IMR-90 (cell line): ENCODE data around the gene YBEY. TPM values are rescaled to one million over a fixed set of nuclear protein-coding genes. Genes with fewer than 3 reads are reported as not detected.

ENCODE experiments used
- ATAC-seq: fragments of 200-7000 bp; cut with Tn5 transposase; 2 replicates; pipeline ENCODE4 v1.9.1; 2020; ENCODE audit warnings: low read depth, mild to moderate bottlenecking, moderate library complexity
- BruUV-seq: library from RNA; stranded (reverse); fragments of 400-500 nt; replicated peaks from 2 replicates; lab custom pipeline; 2021; lab: Mats Ljungman, UMichigan
- CTCF ChIA-PET: fragments of 300-600 bp; formaldehyde crosslinking; extraction: SDS; loops from one replicate; lab custom pipeline; 2021; ENCODE audit warnings: antibody characterized with exemption; lab: Yijun Ruan, JAX
- POLR2A ChIA-PET: fragments of 300-600 bp; sonication (Branson Sonifier 250); formaldehyde crosslinking; loops from one replicate; lab custom pipeline; 2022; ENCODE audit warnings: antibody characterized with exemption; ENCODE audit not compliant: unreplicated experiment; lab: Charles Lee
- DNase-seq: peaks from one replicate; pipeline ENCODE4 v3.0.0; 2013
- H2AFZ ChIP-seq: replicated peaks from 2 replicates; pipeline ENCODE3; 2013; ENCODE audit warnings: low read length, mild to moderate bottlenecking; ENCODE audit not compliant: poor library complexity
- H2AK5ac ChIP-seq: 2 replicates; pipeline ENCODE4 v1.6.1; 2013; ENCODE audit warnings: low read depth, low read length, inconsistent platforms
- H2AK9ac ChIP-seq: replicated peaks from 2 replicates; pipeline ENCODE3; 2013; ENCODE audit warnings: mild to moderate bottlenecking, low read depth, low read length, moderate library complexity; ENCODE audit not compliant: poor library complexity
- H2BK120ac ChIP-seq: 2 replicates; pipeline ENCODE4 v1.6.1; 2013; ENCODE audit warnings: low read depth, low read length, inconsistent platforms
- H2BK15ac ChIP-seq: 3 replicates; pipeline ENCODE4 v1.6.1; 2013; ENCODE audit warnings: low read depth, low read length, inconsistent platforms
- H2BK20ac ChIP-seq: 2 replicates; pipeline ENCODE4 v1.6.1; 2013; ENCODE audit warnings: low read depth, mild to moderate bottlenecking, inconsistent platforms, low read length, moderate library complexity
- H2BK5ac ChIP-seq: 2 replicates; pipeline ENCODE4 v1.6.1; 2013; ENCODE audit warnings: mild to moderate bottlenecking, low read depth, low read length, inconsistent platforms; ENCODE audit not compliant: poor library complexity, severe bottlenecking
- H3K14ac ChIP-seq: replicated peaks from 2 replicates; pipeline ENCODE4 v1.6.1; 2013; ENCODE audit warnings: low read depth, low read length, inconsistent platforms
- H3K18ac ChIP-seq: 2 replicates; pipeline ENCODE4 v1.6.1; 2013; ENCODE audit warnings: low read depth, low read length, control low read depth
- H3K23ac ChIP-seq: 2 replicates; pipeline ENCODE4 v1.6.1; 2013; ENCODE audit warnings: low read depth, low read length, inconsistent platforms
- H3K27ac ChIP-seq: 2 replicates; pipeline ENCODE4 v1.5.1; 2013; ENCODE audit warnings: mild to moderate bottlenecking, control low read depth, low read length; ENCODE audit not compliant: insufficient read depth
- H3K27me3 ChIP-seq: 2 replicates; pipeline ENCODE4 v1.6.1; 2013; ENCODE audit warnings: low read length; ENCODE audit not compliant: control insufficient read depth, insufficient read depth
- H3K36me3 ChIP-seq: 2 replicates; pipeline ENCODE4 v1.6.1; 2013; ENCODE audit warnings: low read length, mixed read lengths; ENCODE audit not compliant: control insufficient read depth, insufficient read depth
- H3K4ac ChIP-seq: 2 replicates; pipeline ENCODE4 v1.6.1; 2013; ENCODE audit warnings: low read depth, low read length, inconsistent platforms
- H3K4me1 ChIP-seq: 2 replicates; pipeline ENCODE4 v1.6.1; 2013; ENCODE audit warnings: low read length, mixed read lengths; ENCODE audit not compliant: control insufficient read depth, insufficient read depth
- H3K4me2 ChIP-seq: 2 replicates; pipeline ENCODE4 v1.6.1; 2013; ENCODE audit warnings: low read depth, mild to moderate bottlenecking, control low read depth, low read length, moderate library complexity
- H3K4me3 ChIP-seq: 2 replicates; pipeline ENCODE4 v1.5.1; 2013; ENCODE audit warnings: low read depth, mild to moderate bottlenecking, control low read depth, low read length, moderate library complexity; ENCODE audit not compliant: insufficient read depth
- H3K56ac ChIP-seq: 2 replicates; pipeline ENCODE4 v1.6.1; 2013; ENCODE audit warnings: low read length, inconsistent platforms; ENCODE audit not compliant: insufficient read depth; ENCODE audit errors: extremely low read depth
- H3K79me1 ChIP-seq, 2 experiments: 2 replicates each; pipeline ENCODE4 v1.6.1; 2013; ENCODE audit warnings: low read length in 2 of 2, inconsistent platforms in 1 of 2, low read depth in 1 of 2
- H3K9ac ChIP-seq: 2 replicates; pipeline ENCODE4 v1.6.1; 2013; ENCODE audit warnings: low read depth, low read length, control low read depth
- H3K9me1 ChIP-seq: 2 replicates; pipeline ENCODE4 v1.6.1; 2013; ENCODE audit warnings: low read length, inconsistent platforms; ENCODE audit not compliant: insufficient read depth
- H3K9me3 ChIP-seq: 2 replicates; pipeline ENCODE4 v1.6.1; 2013; ENCODE audit warnings: low read length; ENCODE audit not compliant: control insufficient read depth, insufficient read depth
- H4K20me1 ChIP-seq: 2 replicates; pipeline ENCODE4 v1.6.1; 2013; ENCODE audit warnings: low read length, inconsistent platforms; ENCODE audit not compliant: insufficient read depth
- H4K5ac ChIP-seq: 2 replicates; pipeline ENCODE4 v1.6.1; 2013; ENCODE audit warnings: mild to moderate bottlenecking, low read depth, low read length, control low read depth
- H4K8ac ChIP-seq, 2 experiments: 2 replicates each; pipeline ENCODE4 v1.6.1; 2013; ENCODE audit warnings: low read depth in 2 of 2, low read length in 2 of 2, control low read depth in 1 of 2, inconsistent platforms in 1 of 2
- H4K91ac ChIP-seq: 2 replicates; pipeline ENCODE4 v1.6.1; 2013; ENCODE audit warnings: low read depth, low read length, inconsistent platforms; ENCODE audit not compliant: insufficient read depth
- CEBPB ChIP-seq: IDR thresholded peaks from 2 replicates; pipeline ENCODE4 v1.6.1; 2012; ENCODE audit warnings: low read depth, low read length, improper control_type of control experiment
- RAD21 ChIP-seq: IDR thresholded peaks from 2 replicates; pipeline ENCODE4 v1.6.1; 2012; ENCODE audit warnings: low read length, improper control_type of control experiment
- WGBS, 2 experiments: methylation state at CpG; one replicate each; pipeline versions ENCODE4 v1.1.5 to v1.1.7; 2013; ENCODE audit warnings: missing lambda C conversion rate in 2 of 2; ENCODE audit not compliant: insufficient read length in 1 of 2; ENCODE audit errors: extremely low coverage in 2 of 2; 5-methylcytosine and 5-hydroxymethylcytosine counted together
- dilution Hi-C: fragments of 300-500 bp; cut with HindIII; formaldehyde crosslinking; loops from one replicate; pipeline ENCODE4 v1.14.3; 2018; ENCODE audit warnings: low sequenced_read_pairs; ENCODE audit not compliant: unreplicated experiment
- in situ Hi-C: fragments of 300-500 bp; cut with MboI; formaldehyde crosslinking; loops from 3 replicates; pipeline ENCODE4 v1.14.3; 2019; ENCODE audit warnings: low sequenced_read_pairs, inconsistent platforms, mixed read lengths
- intact Hi-C: fragments of 100-400 bp; cut with micrococcal nuclease; formaldehyde crosslinking; loops from 2 replicates; pipeline ENCODE4 v1.10.0; 2022
- polyA plus RNA-seq, 3 experiments: library from polyadenylated mRNA; depleted of rRNA; stranded (reverse); fragments of >200 nt; gene quantifications; 2 replicates each; pipeline ENCODE4 v1.2.3, GENCODE V29; 2012; ENCODE audit warnings: low replicate concordance in 1 of 3
- total RNA-seq: library from RNA; depleted of rRNA; stranded (reverse); fragments of >200 nt; gene quantifications from 2 replicates; pipeline ENCODE4 v1.2.3, GENCODE V29; 2012
- TF ChIP-seq, protein P1 (sequence below): fragments of 150-350 bp; IDR thresholded peaks from 2 replicates; pipeline ENCODE4 v1.6.1; 2016; ENCODE audit warnings: low read depth, mild to moderate bottlenecking, low read length, moderate library complexity, borderline replicate concordance

YBEY gene
- total and polyA plus RNA-seq, 2 of the 4 experiments (the other 2 are of a cell fraction) = 5.9 to 26.2 TPM

DNA sequence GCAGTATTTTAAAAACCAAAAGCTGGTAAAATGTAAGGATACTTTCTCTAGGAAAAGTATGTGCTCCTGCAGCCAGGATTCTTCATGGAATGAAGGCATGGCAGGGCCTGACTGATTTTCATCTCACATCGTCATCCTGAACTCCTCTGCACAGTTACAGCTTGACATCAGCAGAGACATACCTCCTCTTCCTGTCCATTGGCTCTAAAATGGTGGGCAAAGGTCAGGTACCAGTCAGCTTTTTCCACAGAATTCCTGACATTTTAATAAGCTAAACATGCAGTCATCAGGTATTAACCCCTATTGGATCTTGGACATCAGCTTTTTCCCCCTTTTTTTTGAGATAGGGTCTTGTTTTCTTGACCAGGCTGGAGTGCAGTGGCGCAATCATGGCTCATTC is 43.7 kb downstream of the YBEY start:
- H4K5ac ChIP-seq = no peak overlapping the region
- no peak overlapping the region for H3K27ac ChIP-seq
- peaks cover 9% of the 10 kb centered on the region for H3K4me1 ChIP-seq
- peaks cover 12% of the 10 kb centered on the region for H3K9me1 ChIP-seq
- no peak overlapping the region for H2BK5ac ChIP-seq
- H2BK120ac ChIP-seq = no peak overlapping the region
- dilution Hi-C loops = no loop called here
- no peak overlapping the region for H3K18ac ChIP-seq
- DNase-seq (no peak), ATAC-seq (no peak)
- no peak overlapping the region for H2BK15ac ChIP-seq
- H2AFZ ChIP-seq = no peak overlapping the region
- H3K27me3 ChIP-seq = no peaks in the 10 kb centered on the region
- H3K79me1 ChIP-seq = peaks cover 25 to 70% of the 10 kb centered on the region in 2 experiments
- no peak overlapping the region for H3K4me2 ChIP-seq
- H3K36me3 ChIP-seq = peaks cover 16% of the 10 kb centered on the region
- no peaks in the 10 kb centered on the region for H4K20me1 ChIP-seq
- BruUV-seq = no TSS peak
- H4K8ac ChIP-seq = no peak overlapping the region
- TF ChIP-seq CEBPB (no peak), RAD21 (no peak)
- TF ChIP-seq, protein P1, sequence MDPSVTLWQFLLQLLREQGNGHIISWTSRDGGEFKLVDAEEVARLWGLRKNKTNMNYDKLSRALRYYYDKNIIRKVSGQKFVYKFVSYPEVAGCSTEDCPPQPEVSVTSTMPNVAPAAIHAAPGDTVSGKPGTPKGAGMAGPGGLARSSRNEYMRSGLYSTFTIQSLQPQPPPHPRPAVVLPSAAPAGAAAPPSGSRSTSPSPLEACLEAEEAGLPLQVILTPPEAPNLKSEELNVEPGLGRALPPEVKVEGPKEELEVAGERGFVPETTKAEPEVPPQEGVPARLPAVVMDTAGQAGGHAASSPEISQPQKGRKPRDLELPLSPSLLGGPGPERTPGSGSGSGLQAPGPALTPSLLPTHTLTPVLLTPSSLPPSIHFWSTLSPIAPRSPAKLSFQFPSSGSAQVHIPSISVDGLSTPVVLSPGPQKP = no peak
- no peak overlapping the region for H2AK5ac ChIP-seq
- H2BK20ac ChIP-seq = no peak overlapping the region
- no peak overlapping the region for H3K56ac ChIP-seq
- intact Hi-C loops = loop anchor here (10.0 kb wide), 1 partner anchor 355 kb away; no protein-coding TSS in a partner anchor
- H3K4me3 ChIP-seq = no peak overlapping the region
- H3K9ac ChIP-seq = no peak overlapping the region
- 100% methylated on average over 1 of the region's 2 CpGs; no CpG with 5 or more reads in 1 of the 2 experiments for WGBS, 2 experiments
- in situ Hi-C loops = no loop called here
- H4K91ac ChIP-seq = no peak overlapping the region
- H3K14ac ChIP-seq = no peak overlapping the region
- no peak overlapping the region for H2AK9ac ChIP-seq
- ChIA-PET CTCF (no interaction called here), POLR2A (no interaction called here)
- H3K9me3 ChIP-seq = no peaks in the 10 kb centered on the region
- H3K23ac ChIP-seq = peak overlapping the region; percentile 51; the same call in 1 of the 2 replicates
- no peak overlapping the region for H3K4ac ChIP-seq
